ENCODE data around the gene KRT12.

KRT12 gene

DNA sequence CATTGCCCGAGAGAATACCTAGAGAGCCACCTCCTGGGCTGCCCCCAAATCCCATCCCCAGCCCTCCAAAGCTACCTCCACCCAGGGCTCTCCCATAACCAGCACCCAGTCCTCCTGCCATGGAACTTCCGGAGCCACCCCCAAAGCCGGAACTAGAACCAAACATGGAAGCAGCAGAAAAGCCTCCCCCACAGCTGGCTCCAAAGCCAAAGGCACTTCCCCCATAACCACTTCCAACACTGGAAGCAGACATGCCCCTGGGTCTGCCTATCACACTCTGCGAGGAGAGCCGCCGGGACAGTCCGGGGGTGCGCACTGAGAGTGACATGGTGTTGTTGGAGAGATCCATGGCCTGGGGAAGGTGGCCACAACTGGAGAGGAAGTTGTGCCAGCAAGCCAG lies at the start of gene KRT12:
KRT12 (minus strand) TSS at position 386 of the 400 bp plus-strand sequence; CDS start at position 349, 37 bp downstream.
- in situ Hi-C loops (cut with HindIII; ENCODE audit: low sequenced_read_pairs), result no loop called here

DNA sequence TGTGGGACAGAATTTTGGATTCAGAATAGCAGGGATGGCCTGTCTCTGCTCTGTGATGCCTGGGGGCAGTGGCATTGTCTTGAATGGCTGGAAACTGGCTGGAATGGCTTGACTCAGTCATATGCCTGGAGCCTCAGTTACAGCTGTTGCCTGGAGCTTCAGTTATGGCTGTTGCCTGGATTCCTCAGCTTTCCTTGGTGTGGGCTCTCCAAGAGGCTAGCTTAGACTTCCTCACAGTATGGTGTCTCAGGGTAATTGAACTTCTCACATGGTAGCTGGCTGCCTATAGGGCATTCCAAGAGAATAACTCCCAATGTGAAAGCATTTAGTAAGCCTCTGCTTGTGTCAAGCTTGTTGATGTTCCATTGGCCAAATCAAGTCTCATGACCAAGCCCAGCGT lies 49.3 kb upstream of the KRT12 start:
- in situ Hi-C loops (cut with HindIII; ENCODE audit: low sequenced_read_pairs), result loop anchor here (25.0 kb wide), 1 partner anchor 621 kb away; the partner anchor contains the start of gene KRT19

DNA sequence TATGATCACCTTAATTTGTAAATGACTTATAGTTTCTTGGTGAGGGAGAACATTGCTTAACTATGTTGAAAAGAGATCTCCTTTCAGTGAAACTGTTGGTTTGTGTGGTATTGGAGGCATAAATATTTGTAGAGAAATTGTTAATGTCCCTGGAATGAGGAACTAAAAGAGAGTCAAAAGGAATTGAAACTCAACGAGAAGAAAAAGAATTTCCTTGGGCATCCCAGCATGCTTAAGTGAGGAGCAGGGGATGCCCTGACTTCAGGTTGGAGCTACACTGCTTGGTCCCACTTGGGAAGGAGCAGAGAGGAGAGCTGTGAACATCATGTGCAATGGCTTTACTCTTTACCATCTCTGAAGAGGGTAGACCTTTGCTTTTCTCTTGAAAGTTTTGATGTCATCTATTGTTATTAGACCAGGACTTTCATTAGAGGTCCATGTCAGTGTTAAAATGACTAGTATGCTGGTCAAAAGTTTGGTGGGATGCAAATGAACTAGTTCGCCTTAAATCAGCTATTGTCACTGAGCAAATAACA lies 48.8 kb upstream of the KRT12 start:
- in situ Hi-C loops (cut with HindIII; ENCODE audit: low sequenced_read_pairs), result loop anchor here (25.0 kb wide), 1 partner anchor 622 kb away; the partner anchor contains the start of gene KRT19

DNA sequence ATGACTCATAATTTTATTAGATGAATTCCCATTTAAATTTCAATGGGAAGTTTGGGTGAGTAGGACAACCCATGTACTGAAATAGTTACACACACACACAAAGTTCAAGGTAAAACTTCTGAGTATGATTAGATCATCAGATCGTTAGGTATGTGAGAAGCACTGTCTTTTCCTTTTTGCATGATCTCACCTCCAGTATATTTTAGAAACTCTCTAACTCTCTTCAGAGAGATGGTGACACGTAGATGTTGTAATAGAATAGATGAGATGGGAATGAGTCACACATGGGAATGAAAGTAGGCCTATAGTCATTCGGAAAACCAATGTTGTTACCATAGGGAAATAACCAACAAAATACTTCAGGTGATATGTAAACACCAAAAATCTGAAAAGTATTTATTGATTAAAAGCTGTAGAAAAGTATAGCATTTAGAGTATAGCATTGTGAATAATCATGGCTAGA lies 48.2 kb upstream of the KRT12 start:
- in situ Hi-C loops (cut with HindIII; ENCODE audit: low sequenced_read_pairs), result loop anchor here (25.0 kb wide), 1 partner anchor 622 kb away; the partner anchor contains the start of gene KRT19

DNA sequence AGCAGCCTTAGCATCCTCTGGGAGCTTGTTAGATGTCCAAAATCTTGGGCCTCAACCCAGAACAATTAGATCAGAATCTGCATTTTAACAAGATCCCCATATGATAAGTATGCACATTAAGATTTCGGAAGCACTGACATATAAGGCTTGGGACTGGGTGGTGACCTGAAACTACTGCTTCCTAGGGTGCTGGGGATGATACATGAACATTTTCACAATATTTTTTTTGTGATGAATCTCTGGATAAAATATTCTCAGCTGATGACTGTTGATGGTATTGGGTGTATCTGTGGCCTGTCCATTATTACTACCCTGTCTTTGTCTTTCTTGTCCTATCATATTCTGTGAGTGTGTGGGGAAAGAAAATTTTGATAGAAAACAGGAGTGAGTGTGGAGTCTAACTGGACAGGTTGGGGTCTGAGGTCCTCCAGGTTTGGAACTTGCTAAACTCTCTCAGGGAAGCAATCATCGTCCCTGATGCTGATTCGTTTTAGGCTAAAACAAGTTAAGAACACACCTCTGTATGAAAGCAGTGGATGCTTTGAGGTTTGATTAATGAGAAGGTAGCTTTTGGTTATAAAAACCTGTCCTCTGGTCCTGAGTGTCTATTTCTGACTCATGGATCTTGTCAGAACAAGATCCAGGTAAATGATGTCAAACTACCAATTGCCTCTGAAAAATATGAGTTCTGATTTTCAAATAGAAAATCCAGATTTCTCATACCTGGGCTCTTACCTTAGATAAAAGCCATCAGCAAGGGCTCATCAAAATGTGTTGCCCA lies 47.2 kb upstream of the KRT12 start:
- in situ Hi-C loops (cut with HindIII; ENCODE audit: low sequenced_read_pairs), result loop anchor here (25.0 kb wide), 1 partner anchor 623 kb away; the partner anchor contains the start of gene KRT19

DNA sequence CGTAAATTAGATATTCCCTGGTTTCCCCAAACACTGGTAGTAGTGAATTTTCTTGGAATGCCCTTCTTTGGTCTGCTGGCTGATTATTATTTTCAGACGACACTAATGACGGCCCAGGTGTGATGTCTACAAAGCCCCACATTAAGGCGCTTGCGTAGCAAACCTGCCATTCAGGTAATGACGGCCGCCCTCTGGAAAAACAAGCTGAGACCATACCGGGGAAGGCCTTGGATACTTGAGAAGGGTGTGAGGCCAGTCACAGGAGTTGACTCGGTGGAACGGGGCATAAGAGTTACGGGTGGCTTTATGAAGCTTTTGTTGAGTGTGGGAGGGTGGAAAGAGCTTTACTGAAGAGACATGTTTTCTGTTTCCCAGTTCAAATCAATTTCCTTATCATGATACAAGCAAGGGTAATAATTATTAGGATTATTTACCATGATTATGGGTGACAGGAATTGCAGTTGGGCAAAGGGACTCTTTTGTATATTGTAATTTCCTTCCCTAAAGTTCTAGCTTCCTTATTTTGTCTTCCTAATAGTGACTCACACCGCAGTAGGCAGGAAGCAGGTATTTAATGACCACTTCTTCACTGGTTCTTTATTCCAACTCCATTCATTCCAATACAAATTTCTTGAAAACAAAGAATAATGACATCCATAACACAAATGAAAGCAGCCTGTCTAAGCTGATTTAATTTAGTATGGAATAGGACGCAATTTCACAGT lies 45.6 kb upstream of the KRT12 start:
- in situ Hi-C loops (cut with HindIII; ENCODE audit: low sequenced_read_pairs), result loop anchor here (25.0 kb wide), 1 partner anchor 625 kb away; the partner anchor contains the start of gene KRT19

DNA sequence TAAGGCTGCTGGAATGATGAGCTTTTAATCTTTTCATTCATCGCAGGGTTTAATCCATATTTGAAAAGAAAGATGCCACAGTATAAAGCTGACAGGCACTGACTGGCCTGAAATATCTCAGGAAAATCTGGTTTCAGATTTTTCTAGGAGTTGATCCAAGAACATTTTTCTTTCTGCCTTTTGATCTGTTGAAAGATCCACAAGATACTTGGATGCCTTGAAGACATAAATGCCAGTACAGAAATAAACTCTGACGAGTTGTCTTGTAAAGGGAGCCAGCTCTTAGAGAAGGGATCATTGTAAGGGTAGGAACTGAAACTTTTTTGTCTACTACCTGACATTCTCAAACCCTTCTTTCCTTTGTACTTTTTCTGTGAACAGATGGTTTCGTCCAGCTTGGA lies 43.4 kb upstream of the KRT12 start:
- in situ Hi-C loops (cut with HindIII; ENCODE audit: low sequenced_read_pairs), result loop anchor here (25.0 kb wide), 1 partner anchor 627 kb away; the partner anchor contains the start of gene KRT19

DNA sequence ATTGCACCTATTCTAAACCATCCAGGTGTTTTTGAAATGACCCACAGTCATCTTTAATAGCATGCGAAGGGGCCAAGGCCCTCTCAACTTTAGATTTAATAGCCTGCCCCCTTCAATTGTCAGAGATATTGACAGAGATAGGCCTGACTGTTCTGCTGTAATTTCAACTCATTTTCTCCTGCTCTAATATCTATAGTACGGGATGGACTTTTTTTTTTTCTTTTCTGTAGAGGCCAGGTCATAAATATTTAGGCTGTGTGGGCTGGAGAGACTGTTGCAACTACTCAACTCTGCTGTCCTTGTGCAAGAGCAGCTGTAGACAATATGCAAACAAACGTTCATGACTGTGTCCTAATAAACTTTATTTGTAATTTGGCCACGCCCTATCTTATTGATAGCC lies 42.7 kb upstream of the KRT12 start:
- in situ Hi-C loops (cut with HindIII; ENCODE audit: low sequenced_read_pairs), result loop anchor here (25.0 kb wide), 1 partner anchor 628 kb away; the partner anchor contains the start of gene KRT19

DNA sequence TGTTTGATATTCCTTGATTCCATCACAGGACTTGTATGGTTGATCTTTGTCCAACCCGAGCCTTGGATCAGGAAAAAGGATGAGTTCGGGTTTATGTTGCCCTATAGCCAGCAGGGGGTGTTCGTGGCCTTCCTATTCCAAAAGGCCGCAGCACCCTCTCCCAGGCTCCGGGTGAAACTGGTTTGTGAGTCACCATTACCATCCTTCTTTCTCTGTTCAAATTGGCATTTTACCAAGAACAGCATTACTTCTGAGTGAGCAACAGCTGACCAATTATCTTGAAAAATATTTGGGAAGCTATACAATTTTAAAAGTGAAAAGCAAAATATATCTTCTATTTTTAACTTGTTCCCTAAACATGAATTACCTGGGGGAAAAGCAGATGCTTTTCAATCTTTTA lies 42.3 kb upstream of the KRT12 start:
- in situ Hi-C loops (cut with HindIII; ENCODE audit: low sequenced_read_pairs), result loop anchor here (25.0 kb wide), 1 partner anchor 628 kb away; the partner anchor contains the start of gene KRT19

DNA sequence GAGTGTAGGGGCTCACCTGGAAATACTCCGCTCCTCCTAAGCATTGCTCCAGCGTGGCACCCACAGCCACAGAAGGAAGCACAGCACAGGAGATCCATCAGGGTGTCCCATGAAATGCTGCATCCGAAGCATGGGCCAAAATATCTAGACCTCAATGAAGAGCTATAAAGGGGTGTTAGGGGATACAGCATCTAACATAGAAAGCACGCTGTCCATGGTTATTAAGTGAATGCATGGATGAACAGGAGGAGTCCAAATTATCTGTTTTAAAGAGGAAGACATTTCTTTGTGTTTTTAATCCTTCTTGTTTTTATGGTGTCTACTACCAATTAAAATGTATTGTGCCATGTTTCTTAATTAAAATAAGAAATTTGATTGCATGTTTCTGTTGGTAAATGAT lies 39.6 kb upstream of the KRT12 start:
- in situ Hi-C loops (cut with HindIII; ENCODE audit: low sequenced_read_pairs), result loop anchor here (25.0 kb wide), 1 partner anchor 631 kb away; the partner anchor contains the start of gene KRT19

DNA sequence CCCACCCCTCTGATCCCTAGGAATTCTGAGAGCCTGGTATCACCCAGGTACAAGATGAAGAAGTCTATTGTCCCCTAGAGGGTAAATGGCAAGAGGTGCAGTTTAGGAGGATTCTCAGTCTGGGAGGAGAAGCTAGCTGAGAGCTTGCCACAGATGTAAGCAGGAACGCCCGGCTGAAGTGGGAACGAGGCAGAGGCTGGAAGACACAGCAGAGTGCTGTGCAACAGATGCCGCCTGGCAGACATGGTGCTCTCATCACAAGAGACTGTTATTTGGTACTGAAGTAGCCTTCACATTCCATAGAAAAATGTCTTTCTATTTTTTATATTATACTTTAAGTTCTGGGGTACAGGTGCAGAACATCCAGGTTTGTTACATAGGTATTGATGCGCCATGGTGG lies 38.3 kb upstream of the KRT12 start:
- in situ Hi-C loops (cut with HindIII; ENCODE audit: low sequenced_read_pairs), result loop anchor here (25.0 kb wide), 1 partner anchor 632 kb away; the partner anchor contains the start of gene KRT19

DNA sequence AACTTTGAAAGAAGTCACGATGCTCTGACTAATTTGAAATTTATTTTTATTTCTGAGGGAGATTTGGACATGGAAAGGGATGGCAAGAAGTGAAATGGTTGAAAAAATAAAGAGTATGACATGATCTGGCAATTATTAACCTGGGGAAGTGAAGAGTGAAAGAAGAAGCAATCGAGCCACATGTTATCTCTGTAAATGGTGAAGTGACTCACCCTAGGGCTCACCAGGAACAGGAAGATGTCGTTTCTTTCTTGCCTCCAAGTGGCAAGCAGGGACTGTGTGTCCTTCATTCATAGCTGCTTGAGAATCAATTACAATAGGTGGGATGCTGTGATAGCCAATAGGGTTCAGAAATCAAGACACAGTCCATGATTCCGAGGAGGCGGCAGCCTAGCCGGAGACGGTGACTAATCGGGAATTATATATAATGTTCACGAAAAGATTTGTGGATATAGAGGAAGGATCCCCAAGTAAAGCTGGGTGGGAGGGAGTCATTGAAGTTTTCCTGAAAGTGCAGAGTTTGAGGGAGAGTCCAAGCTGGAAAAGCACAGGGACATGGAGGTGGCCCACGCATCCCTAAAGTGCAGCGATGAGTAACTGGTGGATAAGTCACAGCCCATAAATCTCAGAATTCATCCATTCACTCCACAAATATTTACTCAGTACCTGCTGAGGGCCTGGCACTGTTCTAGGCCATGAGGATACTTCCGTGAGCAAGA lies 36.3 kb upstream of the KRT12 start:
- in situ Hi-C loops (cut with HindIII; ENCODE audit: low sequenced_read_pairs), result loop anchor here (25.0 kb wide), 1 partner anchor 634 kb away; the partner anchor contains the start of gene KRT19

DNA sequence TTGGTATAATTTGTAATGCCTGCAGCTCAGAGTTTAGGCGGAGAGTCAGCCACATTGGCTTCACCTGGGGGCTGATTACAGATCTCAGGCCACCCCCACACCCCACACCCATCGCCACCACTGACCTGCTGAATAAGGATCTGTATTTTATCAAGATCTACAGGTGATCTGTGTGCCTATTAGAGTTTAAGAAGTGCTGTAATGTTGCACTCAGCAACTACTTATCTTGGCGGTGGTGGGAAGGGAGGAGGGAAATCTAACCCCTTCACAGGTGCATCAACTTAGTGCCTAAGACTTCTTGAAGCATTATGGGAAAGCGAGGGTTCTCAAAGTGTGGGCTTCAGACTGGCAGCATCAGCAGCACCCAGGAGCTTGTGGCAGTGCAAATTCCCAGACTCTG lies 35.5 kb upstream of the KRT12 start:
- in situ Hi-C loops (cut with HindIII; ENCODE audit: low sequenced_read_pairs), result loop anchor here (25.0 kb wide), 1 partner anchor 635 kb away; the partner anchor contains the start of gene KRT19

DNA sequence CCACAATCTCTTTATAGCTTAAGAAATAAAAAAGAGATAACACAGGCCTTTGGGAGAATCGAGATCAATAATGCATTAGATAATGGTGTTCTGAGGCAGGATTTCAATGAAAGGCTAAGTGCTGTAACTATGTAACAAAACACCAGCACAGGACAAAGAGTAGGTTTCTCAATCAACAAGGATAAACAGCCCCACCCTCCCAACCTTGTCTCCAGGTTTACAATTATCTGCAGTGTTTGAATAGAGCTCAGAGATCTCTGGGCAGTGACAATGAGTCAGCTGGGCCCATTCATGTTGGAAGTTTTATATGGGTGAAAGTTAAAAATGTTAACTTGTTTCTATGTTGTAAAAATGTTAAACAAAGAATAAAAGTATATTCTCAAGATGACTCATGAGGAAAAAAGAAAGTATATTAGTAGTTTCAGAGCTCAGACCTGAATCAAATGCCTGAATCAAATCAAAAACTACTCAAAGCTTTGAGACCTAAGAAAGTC lies 35.0 kb upstream of the KRT12 start:
- in situ Hi-C loops (cut with HindIII; ENCODE audit: low sequenced_read_pairs), result loop anchor here (25.0 kb wide), 1 partner anchor 635 kb away; the partner anchor contains the start of gene KRT19

DNA sequence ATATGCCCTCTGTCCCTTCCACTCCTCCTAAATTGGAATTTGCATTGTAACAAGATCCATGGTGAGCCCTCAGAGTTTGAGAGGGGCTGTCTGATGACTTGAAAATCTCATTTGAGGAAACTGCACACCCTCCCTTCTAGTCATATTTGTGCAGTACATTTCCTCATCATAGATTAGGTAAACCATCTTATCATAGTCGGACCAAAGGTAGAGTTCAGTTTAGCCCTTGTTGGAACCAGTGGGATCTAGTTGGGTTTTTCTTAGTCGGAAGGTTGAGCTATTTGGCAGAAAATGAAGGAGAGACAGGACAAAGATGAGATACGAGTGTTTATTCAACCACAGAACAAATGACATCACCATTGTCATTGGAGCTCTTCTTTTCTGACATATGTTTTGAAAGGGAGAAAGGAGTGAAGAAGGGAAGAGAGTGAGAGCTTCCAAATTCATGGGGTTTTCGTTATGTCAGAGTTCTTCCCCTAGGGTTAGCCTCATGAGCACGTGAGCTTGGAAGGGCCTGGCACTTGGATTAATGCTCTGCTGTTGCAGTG lies 33.9 kb upstream of the KRT12 start:
- in situ Hi-C loops (cut with HindIII; ENCODE audit: low sequenced_read_pairs), result loop anchor here (25.0 kb wide), 1 partner anchor 636 kb away; the partner anchor contains the start of gene KRT19

DNA sequence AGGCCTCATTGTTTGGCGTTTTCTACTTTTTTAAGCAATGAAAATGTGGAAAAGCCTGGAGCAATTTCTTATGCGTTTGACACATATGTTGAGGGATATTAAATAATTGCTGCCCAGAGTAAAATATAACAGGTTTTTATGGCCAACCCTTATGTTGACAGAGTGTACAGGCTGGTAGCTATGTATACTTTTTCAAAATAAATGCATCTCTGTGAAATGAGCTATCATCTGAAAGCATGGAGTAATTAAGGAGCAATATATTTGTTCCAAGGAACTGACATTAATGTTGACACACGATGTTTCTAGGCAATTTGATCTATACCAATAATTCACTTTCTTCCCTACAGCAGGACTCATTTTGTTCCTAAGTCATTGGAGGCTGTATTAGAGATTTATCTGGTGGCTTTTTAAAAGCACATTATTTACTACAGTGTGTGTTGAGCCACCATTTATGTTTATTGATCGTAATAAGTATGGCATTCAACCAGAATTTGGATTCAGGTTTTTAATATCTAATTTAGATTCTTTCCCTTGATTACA lies 30.0 kb upstream of the KRT12 start:
- in situ Hi-C loops (cut with HindIII; ENCODE audit: low sequenced_read_pairs), result no loop called here

DNA sequence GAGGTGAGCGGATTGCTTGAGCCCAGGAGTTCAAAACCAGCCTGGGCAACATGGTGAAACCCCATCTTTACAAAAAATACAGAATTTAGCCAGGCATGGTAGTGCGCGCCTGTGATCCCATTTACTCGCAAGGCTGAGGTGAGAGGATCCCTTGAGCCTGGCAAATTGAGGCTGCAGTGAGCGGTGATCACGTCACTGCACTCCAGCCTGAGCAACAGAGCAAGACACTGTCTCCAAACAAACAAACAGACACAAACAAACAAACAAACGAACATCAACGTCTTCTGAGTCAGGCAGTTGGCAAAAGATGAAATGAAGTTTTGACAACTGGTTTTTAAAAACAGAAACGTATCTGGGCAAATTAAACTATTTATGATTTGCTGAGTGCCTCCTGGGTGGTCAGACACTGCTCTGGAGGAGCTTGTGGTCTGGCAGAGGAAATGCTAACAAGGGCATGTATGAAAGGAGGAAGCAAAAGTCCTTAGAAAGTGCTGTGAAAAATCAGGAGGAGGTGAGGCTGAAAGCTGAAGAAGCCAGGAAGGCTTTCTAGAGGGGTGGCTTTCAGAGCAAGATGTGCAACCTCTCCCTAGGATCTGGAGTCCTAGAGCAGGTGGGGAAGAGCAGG lies 28.2 kb upstream of the KRT12 start:
- in situ Hi-C loops (cut with HindIII; ENCODE audit: low sequenced_read_pairs), result no loop called here

DNA sequence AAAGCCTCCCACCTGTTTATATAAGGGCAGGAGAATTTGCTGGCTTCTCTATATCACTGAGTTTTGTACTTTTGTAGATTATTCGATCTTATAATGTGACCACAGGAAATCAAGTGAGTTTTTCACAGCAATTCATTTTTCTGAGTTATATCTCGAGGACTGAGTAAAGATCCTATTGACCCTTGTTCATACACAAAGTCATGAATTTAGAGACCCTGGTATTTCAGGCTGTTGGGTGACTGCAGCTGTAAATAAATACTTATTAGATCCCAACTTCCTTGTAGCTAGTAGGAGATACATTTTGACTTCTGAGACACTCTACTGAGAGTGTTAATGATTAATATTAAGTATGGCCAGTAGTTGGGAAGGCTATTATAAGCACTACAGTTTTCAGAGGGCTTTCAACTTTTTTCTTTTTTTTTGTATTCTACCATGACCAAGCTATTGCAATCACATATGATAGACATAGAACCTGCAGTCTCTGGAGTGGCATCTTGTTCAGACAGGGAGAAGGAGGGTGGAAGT lies 21.2 kb upstream of the KRT12 start:
- in situ Hi-C loops (cut with HindIII; ENCODE audit: low sequenced_read_pairs), result no loop called here

DNA sequence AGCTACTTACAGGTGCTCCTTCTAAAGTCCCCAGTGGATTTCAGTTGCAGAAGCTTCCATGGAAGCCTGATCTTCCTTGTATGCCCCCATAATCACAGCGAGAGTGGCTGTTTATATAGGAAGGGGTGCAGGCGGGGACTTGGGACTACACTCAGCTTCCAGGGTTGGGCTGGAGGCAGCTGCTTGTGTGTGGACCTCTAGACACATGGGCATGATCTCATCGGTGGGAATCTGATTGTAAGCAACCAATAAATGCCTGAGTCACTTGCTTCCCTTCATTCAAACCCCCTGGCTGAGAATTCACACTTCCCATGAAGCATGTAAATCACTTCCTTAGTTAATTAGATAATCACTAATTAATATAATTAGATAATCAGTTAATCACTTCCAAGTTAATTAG lies 19.1 kb upstream of the KRT12 start:
- in situ Hi-C loops (cut with HindIII; ENCODE audit: low sequenced_read_pairs), result no loop called here
